ENCODE measurements around the gene SLC16A8.
"Not testable (repeated sequence)": the region's sequence is repeated elsewhere in the genome, so short reads cannot be mapped to it uniquely, and the experiment has no call there.

The SLC16A8 gene

GRCh38 chr22:38083931-38084631 is at the start of gene SLC16A8:
SLC16A8 (minus strand) TSS chr22:38084184; CDS start chr22:38082873, 1,311 bp downstream.
- no peak for DNase-seq (ENCODE audit: insufficient read length, low spot score)
- no peak for FAIRE-seq

GRCh38 chr22:38133331-38133730 is 49.3 kb upstream of the SLC16A8 start:
- DNase-seq (ENCODE audit: insufficient read length, low spot score) (no peak), FAIRE-seq (no peak)

- DNase-seq (ENCODE audit: insufficient read length, low spot score), result no peak
- no peak for FAIRE-seq
These were observed 48.8 kb upstream of the SLC16A8 start for GRCh38 chr22:38132794-38133193.

- FAIRE-seq (no peak), DNase-seq (ENCODE audit: insufficient read length, low spot score) (no peak)
These were observed 48.2 kb upstream of the SLC16A8 start for GRCh38 chr22:38132136-38132535.

- no peak for FAIRE-seq
These were observed 47.4 kb upstream of the SLC16A8 start for GRCh38 chr22:38131399-38131798.

GRCh38 chr22:38129856-38130255 is 45.9 kb upstream of the SLC16A8 start:
- FAIRE-seq (no peak), DNase-seq (ENCODE audit: insufficient read length, low spot score) (no peak)

More at GRCh38 chr22:38131399-38131798, 47.4 kb upstream of the SLC16A8 start:
- DNase-seq (ENCODE audit: insufficient read length, low spot score), result no peak

GRCh38 chr22:38129021-38129420 is 45.0 kb upstream of the SLC16A8 start:
- FAIRE-seq, result no peak
- no peak for DNase-seq (ENCODE audit: insufficient read length, low spot score)

- DNase-seq (ENCODE audit: insufficient read length, low spot score), result no peak
- no peak for FAIRE-seq
These were observed 43.9 kb upstream of the SLC16A8 start for GRCh38 chr22:38127869-38128268.

- no peak for FAIRE-seq
- DNase-seq (ENCODE audit: insufficient read length, low spot score), result no peak
These were observed 43.1 kb upstream of the SLC16A8 start for GRCh38 chr22:38126928-38127668.

GRCh38 chr22:38125751-38126201 is 41.8 kb upstream of the SLC16A8 start:
- DNase-seq (ENCODE audit: insufficient read length, low spot score), result no peak
- FAIRE-seq, result no peak

GRCh38 chr22:38125038-38125610 is 41.1 kb upstream of the SLC16A8 start:
- FAIRE-seq, result no peak

GRCh38 chr22:38124236-38124974 is 40.4 kb upstream of the SLC16A8 start:
- DNase-seq (ENCODE audit: insufficient read length, low spot score) (no peak), FAIRE-seq (no peak)

More at GRCh38 chr22:38125038-38125610, 41.1 kb upstream of the SLC16A8 start:
- DNase-seq (ENCODE audit: insufficient read length, low spot score), result no peak

GRCh38 chr22:38122616-38123015 is 38.6 kb upstream of the SLC16A8 start:
- FAIRE-seq, result no peak
- DNase-seq (ENCODE audit: insufficient read length, low spot score), result no peak

- FAIRE-seq, result no peak
- DNase-seq (ENCODE audit: insufficient read length, low spot score), result no peak
These were observed 36.6 kb upstream of the SLC16A8 start for GRCh38 chr22:38120359-38121110.

- DNase-seq (ENCODE audit: insufficient read length, low spot score); FAIRE-seq: not testable (repeated sequence)
These were observed 34.8 kb upstream of the SLC16A8 start for GRCh38 chr22:38118747-38119146.

GRCh38 chr22:38118182-38118581 is 34.2 kb upstream of the SLC16A8 start:
- DNase-seq (ENCODE audit: insufficient read length, low spot score) (no peak), FAIRE-seq (no peak)

- FAIRE-seq; DNase-seq (ENCODE audit: insufficient read length, low spot score): not testable (repeated sequence)
These were observed 33.6 kb upstream of the SLC16A8 start for GRCh38 chr22:38117556-38117955.

- FAIRE-seq (no peak), DNase-seq (ENCODE audit: insufficient read length, low spot score) (no peak)
These were observed 31.6 kb upstream of the SLC16A8 start for GRCh38 chr22:38115423-38116205.
